Nephron progenitor cell (in vitro differentiated cells): ENCODE data around the gene ZNF324B.
"Not testable (repeated sequence)": the region's sequence is repeated elsewhere in the genome, so short reads cannot be mapped to it uniquely, and the experiment has no call there.

ENCODE experiments used
- DNase-seq: peaks from one replicate; pipeline ENCODE4 v3.0.0; 2021
- H3K27ac Mint-ChIP-seq: 2 replicates; pipeline ENCODE4 v1.8.0; 2021; ENCODE audit warnings: mild to moderate bottlenecking, moderate library complexity, mixed read lengths
- H3K27me3 Mint-ChIP-seq: 2 replicates; pipeline ENCODE4 v1.8.0; 2021; ENCODE audit warnings: mild to moderate bottlenecking, low read depth, mixed read lengths; ENCODE audit not compliant: poor library complexity
- H3K36me3 Mint-ChIP-seq: 2 replicates; pipeline ENCODE4 v1.8.0; 2021; ENCODE audit warnings: low read depth, mixed read lengths
- H3K4me1 Mint-ChIP-seq: 2 replicates; pipeline ENCODE4 v1.8.0; 2021; ENCODE audit warnings: mixed read lengths
- H3K4me3 Mint-ChIP-seq: 2 replicates; pipeline ENCODE4 v1.8.0; 2021; ENCODE audit warnings: mild to moderate bottlenecking, moderate library complexity, mixed read lengths
- H3K9me3 Mint-ChIP-seq: 2 replicates; pipeline ENCODE4 v1.8.0; 2021; ENCODE audit warnings: mild to moderate bottlenecking, moderate library complexity, mixed read lengths
- CTCF ChIP-seq: fragments of 200-600 bp; sonication (generic); IDR thresholded peaks from 2 replicates; pipeline ENCODE4 v1.5.0; 2021; ENCODE audit warnings: antibody characterized with exemption

ZNF324B gene

DNA sequence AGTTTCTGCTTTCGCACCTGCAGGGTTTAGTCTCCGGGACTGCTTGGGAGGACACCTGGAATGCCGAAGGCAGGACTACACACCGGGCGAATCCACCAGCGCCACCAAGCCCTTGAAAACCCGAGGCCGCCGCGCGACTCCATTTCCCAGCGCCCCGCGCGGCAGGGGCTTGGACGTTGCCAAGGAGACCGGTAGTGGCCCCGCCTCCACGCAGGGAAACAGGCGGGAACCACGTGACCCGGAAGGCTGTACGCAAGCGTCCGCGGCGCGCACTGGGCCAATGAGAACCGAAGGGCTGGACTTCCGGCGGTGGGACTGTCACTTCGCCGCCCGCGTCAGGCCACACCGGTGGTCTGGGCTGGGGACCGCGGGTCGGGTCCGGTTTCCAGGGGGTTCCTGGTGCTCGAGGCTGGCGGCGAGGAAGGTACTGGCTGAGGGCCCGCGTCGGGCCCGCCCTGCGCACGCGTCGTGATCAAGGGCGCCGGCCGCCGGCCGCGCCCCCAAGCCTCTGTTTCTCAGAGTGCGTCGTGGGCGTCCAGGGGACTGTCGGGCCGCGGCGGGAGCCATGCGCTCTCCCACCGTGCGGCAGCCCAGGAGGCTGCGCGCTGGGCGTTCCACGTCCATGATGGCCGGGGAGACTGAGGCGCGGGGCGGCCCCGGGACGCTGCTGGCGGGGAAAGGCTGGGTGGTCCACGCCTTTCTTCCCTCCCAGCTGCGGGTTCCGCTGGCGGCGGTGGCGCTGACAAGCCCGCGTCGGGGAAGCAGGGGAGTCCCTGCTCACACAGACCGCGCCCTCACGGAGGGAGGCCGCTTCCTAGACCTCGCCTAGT is 15.6 kb downstream of the ZNF324B start, which contains the start of gene ZNF324:
ZNF324 (plus strand) TSS at position 321 of the 830 bp plus-strand sequence. CDS start 2,106 bp downstream, outside the sequence.
- H3K27me3 Mint-ChIP-seq = peaks cover 26% of the 10 kb centered on the region

GRCh38 chr19:58468216-58468839 is 16.9 kb downstream of the ZNF324B start:
- H3K4me3 Mint-ChIP-seq = peak overlapping the region; percentile 87
- H3K36me3 Mint-ChIP-seq = no peaks in the 10 kb centered on the region
- H3K9me3 Mint-ChIP-seq = no peaks in the 10 kb centered on the region
- TF ChIP-seq CTCF = no peak
- no peak for DNase-seq
- peaks cover 23% of the 10 kb centered on the region for H3K4me1 Mint-ChIP-seq
- H3K27ac Mint-ChIP-seq = peak overlapping the region; percentile 80
- peaks cover 22% of the 10 kb centered on the region for H3K27me3 Mint-ChIP-seq

More for the DNA sequence above, 15.6 kb downstream of the ZNF324B start, which contains the start of gene ZNF324:
- no peaks in the 10 kb centered on the region for H3K36me3 Mint-ChIP-seq
- DNase-seq = peak; percentile 99
- no peaks in the 10 kb centered on the region for H3K9me3 Mint-ChIP-seq
- H3K27ac Mint-ChIP-seq = peak within 1 kb of the TSS; percentile 92
- peak within 1 kb of the TSS; percentile 87 for H3K4me3 Mint-ChIP-seq
- no peak for TF ChIP-seq CTCF
- H3K4me1 Mint-ChIP-seq = peaks cover 23% of the 10 kb centered on the region

- Mint-ChIP-seq H3K4me3 (peak overlapping the region; percentile 87), H3K9me3 (no peaks in the 10 kb centered on the region), H3K4me1 (peaks cover 29% of the 10 kb centered on the region), H3K36me3 (no peaks in the 10 kb centered on the region), H3K27ac (peak overlapping the region; percentile 57), H3K27me3 (peaks cover 14% of the 10 kb centered on the region)
- DNase-seq = no peak
- no peak for TF ChIP-seq CTCF
These were observed 18.0 kb downstream of the ZNF324B start for GRCh38 chr19:58469241-58470013.

DNA sequence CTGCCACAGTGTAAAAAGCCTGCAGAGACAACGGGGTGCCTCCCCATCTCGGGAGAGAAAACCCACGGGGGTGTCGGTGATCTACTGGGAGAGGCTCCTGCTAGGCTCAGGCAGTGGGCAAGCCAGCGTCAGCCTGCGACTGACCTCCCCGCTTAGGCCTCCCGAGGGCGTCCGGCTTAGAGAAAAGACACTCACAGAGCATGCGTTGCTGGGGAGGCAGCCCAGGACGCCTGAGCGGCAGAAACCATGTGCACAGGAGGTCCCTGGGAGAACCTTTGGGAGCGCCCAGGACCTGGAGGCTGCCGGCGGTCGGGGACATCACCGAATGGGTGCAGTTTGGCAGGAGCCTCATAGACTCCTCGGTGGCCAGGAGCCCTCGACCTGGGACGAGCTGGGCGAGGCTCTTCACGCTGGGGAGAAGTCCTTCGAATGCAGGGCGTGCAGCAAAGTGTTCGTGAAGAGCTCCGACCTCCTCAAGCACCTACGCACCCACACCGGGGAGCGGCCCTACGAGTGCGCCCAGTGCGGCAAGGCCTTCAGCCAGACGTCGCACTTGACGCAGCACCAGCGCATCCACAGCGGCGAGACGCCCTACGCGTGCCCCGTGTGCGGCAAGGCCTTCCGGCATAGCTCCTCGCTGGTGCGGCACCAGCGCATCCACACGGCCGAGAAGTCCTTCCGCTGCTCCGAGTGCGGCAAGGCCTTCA is 19.6 kb downstream of the ZNF324B start:
- not testable (repeated sequence) for DNase-seq, H3K27me3 Mint-ChIP-seq, H3K9me3 Mint-ChIP-seq, H3K36me3 Mint-ChIP-seq, H3K4me3 Mint-ChIP-seq, H3K27ac Mint-ChIP-seq
- peaks cover 39% of the 10 kb centered on the region for H3K4me1 Mint-ChIP-seq

DNA sequence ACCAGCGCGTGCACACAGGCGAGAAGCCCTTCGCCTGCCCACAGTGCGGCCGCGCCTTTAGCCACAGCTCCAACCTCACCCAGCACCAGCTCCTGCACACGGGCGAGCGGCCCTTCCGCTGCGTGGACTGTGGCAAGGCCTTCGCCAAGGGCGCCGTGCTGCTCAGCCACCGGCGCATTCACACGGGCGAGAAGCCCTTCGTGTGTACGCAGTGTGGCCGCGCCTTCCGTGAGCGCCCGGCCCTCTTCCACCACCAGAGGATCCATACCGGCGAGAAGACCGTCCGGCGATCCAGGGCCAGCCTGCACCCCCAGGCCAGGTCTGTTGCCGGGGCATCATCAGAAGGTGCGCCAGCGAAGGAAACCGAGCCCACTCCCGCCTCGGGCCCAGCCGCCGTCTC is 20.3 kb downstream of the ZNF324B start:
- no peak for TF ChIP-seq CTCF
- Mint-ChIP-seq H3K27ac (no peak overlapping the region), H3K9me3 (no peaks in the 10 kb centered on the region), H3K36me3 (no peaks in the 10 kb centered on the region), H3K27me3 (peaks cover under 1% of the 10 kb centered on the region), H3K4me1 (peaks cover 38% of the 10 kb centered on the region), H3K4me3 (no peak overlapping the region)
- DNase-seq = no peak
